Epithelial cell of esophagus (primary cell): ENCODE data around the gene KLC4.
"Not testable (repeated sequence)": the region's sequence is repeated elsewhere in the genome, so short reads cannot be mapped to it uniquely, and the experiment has no call there.

Experiments
- DNase-seq: peaks from one replicate; pipeline ENCODE4 v3.0.0; 2010; ENCODE audit warnings: low read depth
- H3K4me3 ChIP-seq: 2 replicates; pipeline ENCODE4 v1.5.1; 2011; ENCODE audit warnings: mild to moderate bottlenecking, low read length, control low read depth
- CTCF ChIP-seq: IDR thresholded peaks from 2 replicates; pipeline ENCODE4 v1.5.1; 2011; ENCODE audit warnings: low read depth, mild to moderate bottlenecking, low read length, control low read depth, inconsistent platforms; ENCODE audit not compliant: insufficient read depth; ENCODE audit errors: missing control alignments

Gene KLC4

GRCh38 chr6:43035495-43036194 lies 23.8 kb upstream of the KLC4 start:
- DNase-seq: no peak
- TF ChIP-seq CTCF: no peak
- no peak overlapping the region for H3K4me3 ChIP-seq

- no peak for TF ChIP-seq CTCF
- DNase-seq: no peak
- H3K4me3 ChIP-seq: no peak overlapping the region
Observed at GRCh38 chr6:43036712-43037111, 22.7 kb upstream of the KLC4 start.

- no peak for DNase-seq
- no peak overlapping the region for H3K4me3 ChIP-seq
- no peak for TF ChIP-seq CTCF
Observed at GRCh38 chr6:43037197-43037596, 22.2 kb upstream of the KLC4 start.

GRCh38 chr6:43037706-43038105 lies 21.7 kb upstream of the KLC4 start:
- no peak for TF ChIP-seq CTCF
- no peak for DNase-seq
- no peak overlapping the region for H3K4me3 ChIP-seq

GRCh38 chr6:43038727-43039126 lies 20.7 kb upstream of the KLC4 start:
- H3K4me3 ChIP-seq: no peak overlapping the region
- no peak for DNase-seq
- no peak for TF ChIP-seq CTCF

GRCh38 chr6:43040542-43041257 lies 18.7 kb upstream of the KLC4 start:
- H3K4me3 ChIP-seq: no peak overlapping the region
- TF ChIP-seq CTCF: no peak
- DNase-seq: no peak

- H3K4me3 ChIP-seq, DNase-seq: not testable (repeated sequence)
Observed at GRCh38 chr6:43041475-43041874, 18.0 kb upstream of the KLC4 start.
